Right lobe of liver (tissue), 6 donors: ENCODE data around the gene CEBPZ. TPM values are rescaled to one million over a fixed set of nuclear protein-coding genes. Genes with fewer than 3 reads are reported as not detected.

Experiments used
- ATAC-seq, 4 donors: fragments of 200-7000 bp; cut with Tn5 transposase; one replicate each; pipeline ENCODE4 v1.9.1; 2020; ENCODE audit warnings: mild to moderate bottlenecking in 4 of 4, moderate library complexity in 4 of 4
- DNase-seq, 3 donors: peaks; one replicate each; pipeline ENCODE4 v3.0.0-alpha.2; 2020
- H3K27ac ChIP-seq, 3 donors: fragments of 200-600 bp; one replicate each; pipeline ENCODE4 v1.8.0; 2022
- H3K27me3 ChIP-seq, 2 donors: fragments of 200-600 bp; one replicate each; pipeline ENCODE4 v1.8.0; 2022
- H3K36me3 ChIP-seq, 4 donors: fragments of 200-600 bp; sonication (generic) in 1 of 4; one replicate each; pipeline versions ENCODE4 v1.5.1 to v1.8.0; 2017 to 2022; ENCODE audit warnings: control low read depth in 1 of 4
- H3K4me1 ChIP-seq, 4 donors: fragments of 200-600 bp; sonication (generic) in 1 of 4; one replicate each; pipeline versions ENCODE4 v1.5.1 to v1.8.0; 2017 to 2022; ENCODE audit warnings: control low read depth in 1 of 4
- H3K4me3 ChIP-seq, 3 donors: fragments of 200-600 bp; one replicate each; pipeline ENCODE4 v1.8.0; 2022
- H3K9me3 ChIP-seq, 4 donors: fragments of 200-600 bp; sonication (generic) in 1 of 4; one replicate each; pipeline versions ENCODE4 v1.5.1 to v1.8.0; 2017 to 2022; ENCODE audit warnings: control low read depth in 1 of 4
- CTCF ChIP-seq, 4 donors: fragments of 200-600 bp in 3 of 4; fragments of 450-650 bp in 1 of 4; IDR thresholded peaks; one replicate each; pipeline versions ENCODE4 v1.5.1 to v1.8.0; 2016 to 2022; ENCODE audit warnings: antibody characterized with exemption in 4 of 4, mild to moderate bottlenecking in 2 of 4
- POLR2A ChIP-seq: fragments of 450-650 bp; IDR thresholded peaks from one replicate; pipeline ENCODE4 v1.6.1; 2017; ENCODE audit warnings: antibody characterized with exemption, mild to moderate bottlenecking
- WGBS: methylation state at CpG from one replicate; pipeline ENCODE4 v1.1.6; 2018; ENCODE audit warnings: low coverage, low lambda C conversion rate; ENCODE audit not compliant: insufficient coverage; ENCODE audit errors: missing lambda C conversion rate; 5-methylcytosine and 5-hydroxymethylcytosine counted together
- intact Hi-C, 2 donors: fragments of 100-400 bp; cut with DNase I; formaldehyde crosslinking; loops; one replicate each; pipeline versions ENCODE4 v1.11.2 to v1.14.1; 2022
- total RNA-seq, 6 experiments: library from RNA; depleted of rRNA in 2 of 6; stranded (reverse); fragments of >200 nt in 2 of 6; fragmentation: NEBNext Ultra II Directional in 3 of 6; extraction: Animal tissue kit (Norgen Biotek cat#: 25700) in 3 of 6; gene quantifications; one replicate each; pipeline versions ENCODE4 v1.1.0 to v1.2.4, GENCODE V29; 2016 to 2023
- donor health status: DM: no; HTN: yes; CAD: no.
- donor health status: DM: no; HTN: no; CAD: no.
- donor health status: DM: no; HTN: no; CAD: no.
- donor health status: DM: no; HTN: yes; CAD: no.
- donor health status: DM: no; HTN: yes; CAD: no.

The CEBPZ gene
- total RNA-seq, 6 experiments from 2014 or later = 13.3 to 29.3 (median 20.0) TPM

GRCh38 chr2:37262522-37262921, 31.1 kb upstream of the CEBPZ start:
- no peak for TF ChIP-seq POLR2A
- TF ChIP-seq CTCF (IDR thresholded peaks at IDR 0.05) = no peak
- intact Hi-C loops = no loop called here
- no peak overlapping the region for H3K4me3 ChIP-seq
- no peak overlapping the region for H3K27ac ChIP-seq
- H3K4me1 ChIP-seq = no peaks in the 10 kb centered on the region
- H3K27me3 ChIP-seq = no peaks in the 10 kb centered on the region
- DNase-seq (no peak), ATAC-seq (no peak)
- H3K9me3 ChIP-seq = no peaks in the 10 kb centered on the region
- H3K36me3 ChIP-seq = peaks cover 0 to 31% (median under 1%) of the 10 kb centered on the region in 4 donors
- WGBS = 71% methylated on average over 1 of the region's 2 CpGs

- Histone ChIP-seq H3K4me1 (no peaks in the 10 kb centered on the region), H3K36me3 (peaks cover 0 to 73% (median 9%) of the 10 kb centered on the region in 4 donors), H3K27ac (no peak overlapping the region), H3K4me3 (no peak overlapping the region), H3K9me3 (no peaks in the 10 kb centered on the region), H3K27me3 (no peaks in the 10 kb centered on the region)
- TF ChIP-seq CTCF (IDR thresholded peaks at IDR 0.05) = no peak
- no peak for TF ChIP-seq POLR2A
- no peak for ATAC-seq
- DNase-seq = no peak
- 86% methylated on average over 5 of the region's 5 CpGs for WGBS
- intact Hi-C loops = no loop called here
These were observed 19.7 kb upstream of the CEBPZ start for GRCh38 chr2:37250869-37251740.

- peaks cover 0 to 75% (median 11%) of the 10 kb centered on the region in 4 donors for H3K36me3 ChIP-seq
- DNase-seq (no peak), ATAC-seq (no peak)
- no peak overlapping the region for H3K4me3 ChIP-seq
- no peaks in the 10 kb centered on the region for H3K4me1 ChIP-seq
- intact Hi-C loops = no loop called here
- TF ChIP-seq CTCF (IDR thresholded peaks at IDR 0.05) (no peak), POLR2A (no peak)
- H3K27me3 ChIP-seq = no peaks in the 10 kb centered on the region
- no peaks in the 10 kb centered on the region for H3K9me3 ChIP-seq
- H3K27ac ChIP-seq = no peak overlapping the region
These were observed 14.8 kb upstream of the CEBPZ start for GRCh38 chr2:37246205-37246604.

GRCh38 chr2:37244755-37245154, 13.4 kb upstream of the CEBPZ start:
- H3K4me1 ChIP-seq = no peaks in the 10 kb centered on the region
- H3K9me3 ChIP-seq = no peaks in the 10 kb centered on the region
- no peak overlapping the region for H3K4me3 ChIP-seq
- intact Hi-C loops = no loop called here
- no peak for TF ChIP-seq POLR2A
- no peak overlapping the region for H3K27ac ChIP-seq
- no peaks in the 10 kb centered on the region for H3K27me3 ChIP-seq
- peaks cover 0 to 70% (median 12%) of the 10 kb centered on the region in 4 donors for H3K36me3 ChIP-seq
- 98% methylated on average over 3 of the region's 3 CpGs for WGBS
- ATAC-seq (no peak), DNase-seq (no peak)

- H3K4me3 ChIP-seq = no peak overlapping the region
- peaks cover 0 to 74% (median 13%) of the 10 kb centered on the region in 4 donors for H3K36me3 ChIP-seq
- DNase-seq = no peak
- H3K27me3 ChIP-seq = no peaks in the 10 kb centered on the region
- intact Hi-C loops = no loop called here
- 60% methylated on average over 4 of the region's 4 CpGs for WGBS
- no peak for TF ChIP-seq POLR2A
- no peak for TF ChIP-seq CTCF (IDR thresholded peaks at IDR 0.05)
- H3K4me1 ChIP-seq = no peaks in the 10 kb centered on the region
- no peaks in the 10 kb centered on the region for H3K9me3 ChIP-seq
- ATAC-seq = no peak
- no peak overlapping the region for H3K27ac ChIP-seq
These were observed 12.6 kb upstream of the CEBPZ start for GRCh38 chr2:37244017-37244416.
